Measurements from ENCODE around the gene NSL1.
"Not testable (repeated sequence)": the region's sequence is repeated elsewhere in the genome, so short reads cannot be mapped to it uniquely, and the experiment has no call there.

NSL1 gene

DNA sequence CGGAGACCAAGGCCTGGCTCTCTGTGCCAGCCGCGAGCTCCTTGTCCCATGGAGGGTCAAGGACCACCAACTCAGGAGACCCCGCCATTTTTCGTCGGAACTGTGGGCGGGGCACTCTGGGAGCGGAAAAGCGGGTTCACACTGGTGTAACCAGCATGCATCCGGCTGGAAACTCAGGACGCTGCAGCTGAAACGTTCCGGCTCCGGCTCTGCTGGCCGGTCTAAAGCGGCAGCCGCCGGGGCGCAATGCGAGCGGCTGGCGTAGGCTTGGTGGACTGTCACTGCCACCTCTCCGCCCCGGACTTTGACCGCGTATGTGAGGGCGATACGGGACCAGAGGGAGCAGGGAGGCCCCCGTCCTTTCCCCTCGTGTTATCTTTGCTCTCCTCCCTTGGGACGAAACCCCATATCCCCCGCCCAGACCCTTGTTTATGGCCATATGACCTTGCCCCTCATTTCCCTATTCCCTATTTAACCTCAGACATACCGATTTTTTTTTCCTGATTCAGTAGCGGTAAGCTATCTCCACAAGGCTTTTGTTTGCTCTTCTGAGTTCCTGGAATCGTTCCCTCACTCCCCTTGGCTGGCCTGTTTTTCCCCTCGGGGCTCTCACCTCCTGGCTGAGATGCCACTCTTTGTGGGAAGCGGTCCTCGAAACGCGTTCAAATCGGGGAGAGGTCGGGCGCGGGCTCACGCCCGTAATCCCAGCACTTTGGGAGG, at the start of gene NSL1, which contains the start of gene TATDN3:
Gene NSL1 (minus strand): TSS at position 102 of the 720 bp plus-strand sequence. CDS start 14 bp downstream, at position 88.
Gene TATDN3 (plus strand): TSS at position 219 of the 720 bp plus-strand sequence. CDS start 28 bp downstream, at position 247.
- Histone ChIP-seq H3K27me3 (ENCODE audit: low read length) (no peaks in the 10 kb centered on the region), H3K27ac (ENCODE audit: low read depth, low read length) (peak within 1 kb of the TSS; percentile 80), H3K9me3 (ENCODE audit: insufficient read depth, low read length) (no peaks in the 10 kb centered on the region), H3K9ac (ENCODE audit: low read length) (peak within 1 kb of the TSS; percentile 97), H3K4me3 (ENCODE audit: insufficient read depth, low read length, poor library complexity, severe bottlenecking) (peak within 1 kb of the TSS; percentile 98), H3K4me2 (ENCODE audit: low read depth, low read length, poor library complexity, severe bottlenecking) (peak within 1 kb of the TSS; percentile 97), H3K9me2 (replicated peaks; ENCODE audit: insufficient read depth, low read length) (no peaks in the 10 kb centered on the region), H4K20me1 (ENCODE audit: low read depth, low read length) (no peaks in the 10 kb centered on the region), H3F3A (ENCODE audit: insufficient read depth) (peaks cover 26% of the 10 kb centered on the region), H3K36me3 (ENCODE audit: low read length) (peaks cover 17% of the 10 kb centered on the region), H2AFZ (ENCODE audit: low read depth, low read length, severe bottlenecking) (peak within 1 kb of the TSS; percentile 92), H3K79me2 (ENCODE audit: insufficient read depth, low read length) (peaks cover 62% of the 10 kb centered on the region)
- no peak for TF ChIP-seq EZH2phosphoT487 (conservative IDR thresholded peaks at IDR 0.05; ENCODE audit: low read length)
- TF ChIP-seq, protein P1, sequence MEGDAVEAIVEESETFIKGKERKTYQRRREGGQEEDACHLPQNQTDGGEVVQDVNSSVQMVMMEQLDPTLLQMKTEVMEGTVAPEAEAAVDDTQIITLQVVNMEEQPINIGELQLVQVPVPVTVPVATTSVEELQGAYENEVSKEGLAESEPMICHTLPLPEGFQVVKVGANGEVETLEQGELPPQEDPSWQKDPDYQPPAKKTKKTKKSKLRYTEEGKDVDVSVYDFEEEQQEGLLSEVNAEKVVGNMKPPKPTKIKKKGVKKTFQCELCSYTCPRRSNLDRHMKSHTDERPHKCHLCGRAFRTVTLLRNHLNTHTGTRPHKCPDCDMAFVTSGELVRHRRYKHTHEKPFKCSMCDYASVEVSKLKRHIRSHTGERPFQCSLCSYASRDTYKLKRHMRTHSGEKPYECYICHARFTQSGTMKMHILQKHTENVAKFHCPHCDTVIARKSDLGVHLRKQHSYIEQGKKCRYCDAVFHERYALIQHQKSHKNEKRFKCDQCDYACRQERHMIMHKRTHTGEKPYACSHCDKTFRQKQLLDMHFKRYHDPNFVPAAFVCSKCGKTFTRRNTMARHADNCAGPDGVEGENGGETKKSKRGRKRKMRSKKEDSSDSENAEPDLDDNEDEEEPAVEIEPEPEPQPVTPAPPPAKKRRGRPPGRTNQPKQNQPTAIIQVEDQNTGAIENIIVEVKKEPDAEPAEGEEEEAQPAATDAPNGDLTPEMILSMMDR (IDR thresholded peaks at IDR 0.05; ENCODE audit: insufficient read depth, low read length, poor library complexity, severe bottlenecking), result no peak

DNA sequence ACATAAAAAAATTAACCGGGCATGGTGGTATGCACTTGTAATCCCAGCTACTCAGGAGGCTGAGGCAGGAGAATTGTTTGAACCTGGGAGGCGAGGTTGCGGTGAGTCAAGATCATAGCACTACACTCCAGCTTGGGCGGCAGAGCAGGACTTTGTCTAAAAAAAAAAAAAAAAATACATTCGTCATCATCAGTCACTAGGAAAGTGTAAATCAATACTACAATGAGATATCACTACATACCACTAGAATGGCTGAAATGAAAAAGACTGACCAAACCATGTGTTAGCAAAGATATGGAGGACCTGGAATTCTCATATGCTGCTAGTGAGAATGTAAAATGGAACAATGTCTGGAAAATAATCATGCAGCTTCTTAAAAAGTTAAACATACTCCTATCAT, 46.6 kb upstream of the NSL1 start:
- Histone ChIP-seq H3K27me3 (ENCODE audit: low read length) (no peaks in the 10 kb centered on the region), H3K79me2 (ENCODE audit: insufficient read depth, low read length) (no peaks in the 10 kb centered on the region), H3K4me2 (ENCODE audit: low read depth, low read length, poor library complexity, severe bottlenecking) (no peak overlapping the region), H3K4me3 (ENCODE audit: insufficient read depth, low read length, poor library complexity, severe bottlenecking) (no peak overlapping the region), H3K27ac (ENCODE audit: low read depth, low read length) (no peak overlapping the region), H3F3A (ENCODE audit: insufficient read depth) (no peaks in the 10 kb centered on the region), H3K9me2 (replicated peaks; ENCODE audit: insufficient read depth, low read length) (no peaks in the 10 kb centered on the region), H4K20me1 (ENCODE audit: low read depth, low read length) (no peaks in the 10 kb centered on the region), H3K9ac (ENCODE audit: low read length) (no peak overlapping the region), H2AFZ (ENCODE audit: low read depth, low read length, severe bottlenecking) (no peak overlapping the region), H3K36me3 (ENCODE audit: low read length) (no peaks in the 10 kb centered on the region), H3K9me3 (ENCODE audit: insufficient read depth, low read length) (no peaks in the 10 kb centered on the region)
- no peak for TF ChIP-seq EZH2phosphoT487 (conservative IDR thresholded peaks at IDR 0.05; ENCODE audit: low read length)
- TF ChIP-seq, protein P1 (IDR thresholded peaks at IDR 0.05; ENCODE audit: insufficient read depth, low read length, poor library complexity, severe bottlenecking), result no peak

DNA sequence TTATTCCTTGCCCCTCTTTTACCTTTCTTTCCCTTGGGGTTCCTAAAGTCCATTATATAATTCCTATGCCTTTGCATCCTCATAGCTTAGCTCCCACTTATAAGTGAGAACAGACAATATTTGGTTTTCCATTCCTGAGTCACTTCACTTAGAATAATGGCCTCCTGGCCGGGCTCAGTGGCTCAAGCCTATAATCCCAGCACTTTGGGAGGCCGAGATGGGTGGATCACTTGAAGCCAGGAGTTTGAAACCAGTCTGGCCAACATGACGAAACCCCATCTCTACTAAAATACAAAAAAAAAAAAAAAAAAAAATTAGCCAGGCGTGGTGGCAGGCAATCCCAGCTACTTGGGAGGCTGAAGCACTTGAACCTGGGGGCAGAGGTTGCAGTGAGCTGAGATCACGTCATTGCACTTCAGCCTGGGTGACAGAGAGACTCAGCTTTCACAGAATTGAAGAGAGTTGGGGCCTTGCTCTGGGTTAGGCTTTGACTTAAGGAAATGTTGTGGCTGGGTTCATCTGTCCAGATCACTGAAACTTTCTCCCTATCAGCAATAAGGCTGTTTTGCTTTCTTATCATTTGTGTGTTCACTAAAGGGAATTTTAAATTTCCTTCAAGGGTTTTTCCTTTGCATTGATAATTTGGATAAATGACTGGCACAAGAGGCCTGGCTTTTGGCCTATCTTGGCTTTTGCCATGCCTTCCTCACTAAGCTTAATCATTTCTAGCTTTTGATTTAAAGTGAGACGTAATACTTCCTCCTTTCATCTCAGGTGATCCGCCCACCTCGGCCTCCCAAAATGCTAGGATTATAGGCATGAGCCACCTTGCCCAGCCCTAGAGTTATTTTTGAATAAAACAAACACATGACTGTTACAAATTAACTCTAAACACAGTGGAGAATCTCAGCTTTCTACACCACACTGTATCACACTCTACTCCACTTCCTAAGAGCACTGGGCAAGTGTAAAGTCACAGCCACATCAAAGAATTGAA, 41.9 kb upstream of the NSL1 start:
- not testable (repeated sequence) for H3K4me3 ChIP-seq (ENCODE audit: insufficient read depth, low read length, poor library complexity, severe bottlenecking); H3F3A ChIP-seq (ENCODE audit: insufficient read depth); H3K9ac ChIP-seq (ENCODE audit: low read length); H3K9me2 ChIP-seq (replicated peaks; ENCODE audit: insufficient read depth, low read length); H4K20me1 ChIP-seq (ENCODE audit: low read depth, low read length); H3K9me3 ChIP-seq (ENCODE audit: insufficient read depth, low read length); H3K4me2 ChIP-seq (ENCODE audit: low read depth, low read length, poor library complexity, severe bottlenecking); H2AFZ ChIP-seq (ENCODE audit: low read depth, low read length, severe bottlenecking); H3K27me3 ChIP-seq (ENCODE audit: low read length); H3K36me3 ChIP-seq (ENCODE audit: low read length); H3K27ac ChIP-seq (ENCODE audit: low read depth, low read length); H3K79me2 ChIP-seq (ENCODE audit: insufficient read depth, low read length)

Data from SU-DHL-6 (cell line).